HG03558 (cell line): Measurements from ENCODE around the gene PDZD8.

ENCODE experiments used
- ATAC-seq: cut with Tn5 transposase; IDR thresholded peaks from one replicate; pipeline ENCODE4 v1.9.1; 2021; ENCODE audit warnings: moderate number of reproducible peaks; ENCODE audit not compliant: unreplicated experiment; ENCODE audit errors: extremely low read depth

The PDZD8 gene

GRCh38 chr10:117391436-117392205 is 16.4 kb upstream of the PDZD8 start:
- ATAC-seq, result no peak

GRCh38 chr10:117390420-117390819 is 15.2 kb upstream of the PDZD8 start:
- no peak for ATAC-seq

- ATAC-seq, result no peak
These were observed 11.6 kb upstream of the PDZD8 start for GRCh38 chr10:117386805-117387204.

- ATAC-seq, result no peak
These were observed 7.6 kb upstream of the PDZD8 start for GRCh38 chr10:117382861-117383260.

GRCh38 chr10:117374506-117375359 is 507 bp downstream of the PDZD8 start:
- peak; percentile 18 for ATAC-seq

- ATAC-seq, result no peak
These were observed 1.3 kb downstream of the PDZD8 start for GRCh38 chr10:117373823-117374505.

- ATAC-seq, result no peak
These were observed 5.0 kb downstream of the PDZD8 start for GRCh38 chr10:117370205-117370604.

GRCh38 chr10:117367718-117368117 is 7.5 kb downstream of the PDZD8 start:
- no peak for ATAC-seq

- no peak for ATAC-seq
These were observed 8.5 kb downstream of the PDZD8 start for GRCh38 chr10:117366741-117367140.

- no peak for ATAC-seq
These were observed 9.6 kb downstream of the PDZD8 start for GRCh38 chr10:117365612-117366011.

- ATAC-seq, result no peak
These were observed 10.9 kb downstream of the PDZD8 start for GRCh38 chr10:117364110-117364960.

- ATAC-seq, result no peak
These were observed 12.2 kb downstream of the PDZD8 start for GRCh38 chr10:117363028-117363427.

GRCh38 chr10:117362313-117362712 is 12.9 kb downstream of the PDZD8 start:
- no peak for ATAC-seq

GRCh38 chr10:117360994-117361667 is 14.1 kb downstream of the PDZD8 start:
- ATAC-seq, result peak; percentile 60

- ATAC-seq, result no peak
These were observed 15.2 kb downstream of the PDZD8 start for GRCh38 chr10:117360016-117360415.

- no peak for ATAC-seq
These were observed 20.2 kb downstream of the PDZD8 start for GRCh38 chr10:117355072-117355471.

- ATAC-seq, result no peak
These were observed 21.6 kb downstream of the PDZD8 start for GRCh38 chr10:117353684-117354083.

- no peak for ATAC-seq
These were observed 22.5 kb downstream of the PDZD8 start for GRCh38 chr10:117352724-117353123.

- ATAC-seq, result no peak
These were observed 23.2 kb downstream of the PDZD8 start for GRCh38 chr10:117351996-117352395.
